ENCODE results near the gene MRPS35.
A peak's percentile ranks its signal among the peaks of the same experiment; 100 is the strongest.

Gene MRPS35

GRCh38 chr12:27710592-27711316, at the start of gene MRPS35:
Gene MRPS35 (plus strand): TSS chr12:27710832. CDS start chr12:27710844, 12 bp downstream.
- no peak for TF ChIP-seq CTCF (IDR thresholded peaks at IDR 0.05; ENCODE audit: borderline replicate concordance, insufficient read depth, low read depth, low read length)
- peak within 1 kb of the TSS; percentile 81 for H3K4me3 ChIP-seq (ENCODE audit: low read depth, low read length)

GRCh38 chr12:27665704-27666103, 44.9 kb upstream of the MRPS35 start:
- no peak overlapping the region for H3K4me3 ChIP-seq (ENCODE audit: low read depth, low read length)
- no peak for TF ChIP-seq CTCF (IDR thresholded peaks at IDR 0.05; ENCODE audit: borderline replicate concordance, insufficient read depth, low read depth, low read length)

- no peak for TF ChIP-seq CTCF (IDR thresholded peaks at IDR 0.05; ENCODE audit: borderline replicate concordance, insufficient read depth, low read depth, low read length)
- no peak overlapping the region for H3K4me3 ChIP-seq (ENCODE audit: low read depth, low read length)
These were observed 44.1 kb upstream of the MRPS35 start for GRCh38 chr12:27666510-27666909.

GRCh38 chr12:27667540-27667939, 43.1 kb upstream of the MRPS35 start:
- TF ChIP-seq CTCF (IDR thresholded peaks at IDR 0.05; ENCODE audit: borderline replicate concordance, insufficient read depth, low read depth, low read length), result no peak
- H3K4me3 ChIP-seq (ENCODE audit: low read depth, low read length), result no peak overlapping the region

GRCh38 chr12:27672051-27672450, 38.6 kb upstream of the MRPS35 start:
- no peak for TF ChIP-seq CTCF (IDR thresholded peaks at IDR 0.05; ENCODE audit: borderline replicate concordance, insufficient read depth, low read depth, low read length)
- H3K4me3 ChIP-seq (ENCODE audit: low read depth, low read length), result no peak overlapping the region

GRCh38 chr12:27672643-27673042, 38.0 kb upstream of the MRPS35 start:
- TF ChIP-seq CTCF (IDR thresholded peaks at IDR 0.05; ENCODE audit: borderline replicate concordance, insufficient read depth, low read depth, low read length), result no peak

GRCh38 chr12:27673101-27673718, 37.4 kb upstream of the MRPS35 start:
- H3K4me3 ChIP-seq (ENCODE audit: low read depth, low read length), result no peak overlapping the region
- TF ChIP-seq CTCF (IDR thresholded peaks at IDR 0.05; ENCODE audit: borderline replicate concordance, insufficient read depth, low read depth, low read length), result no peak

More at GRCh38 chr12:27672643-27673042, 38.0 kb upstream of the MRPS35 start:
- no peak overlapping the region for H3K4me3 ChIP-seq (ENCODE audit: low read depth, low read length)
